Measurements from ENCODE around the gene TEX11.
"Not testable (repeated sequence)": the region's sequence is repeated elsewhere in the genome, so short reads cannot be mapped to it uniquely, and the experiment has no call there.

DNA sequence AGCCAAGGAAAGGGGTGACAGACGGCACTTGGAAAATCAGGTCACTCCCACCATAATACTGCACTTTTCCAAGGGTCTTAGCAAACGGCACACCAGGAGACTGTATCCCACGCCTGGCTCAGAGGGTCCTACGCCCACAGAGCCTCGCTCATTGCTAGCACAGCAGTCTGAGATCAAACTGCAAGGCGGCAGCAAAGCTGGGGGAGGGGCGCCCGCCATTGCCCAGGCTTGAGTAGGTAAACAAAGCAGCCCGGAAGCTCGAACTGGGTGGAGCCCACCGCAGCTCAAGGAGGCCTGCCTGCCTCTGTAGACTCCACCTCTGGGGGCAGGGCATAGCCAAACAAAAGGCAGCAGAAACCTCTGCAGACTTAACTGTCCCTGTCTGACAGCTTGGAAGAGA is 247.4 kb downstream of the TEX11 start:
- TF ChIP-seq EZH2phosphoT487 (IDR thresholded peaks at IDR 0.05; ENCODE audit: borderline replicate concordance) = not testable (repeated sequence)
- TF ChIP-seq, protein P1, sequence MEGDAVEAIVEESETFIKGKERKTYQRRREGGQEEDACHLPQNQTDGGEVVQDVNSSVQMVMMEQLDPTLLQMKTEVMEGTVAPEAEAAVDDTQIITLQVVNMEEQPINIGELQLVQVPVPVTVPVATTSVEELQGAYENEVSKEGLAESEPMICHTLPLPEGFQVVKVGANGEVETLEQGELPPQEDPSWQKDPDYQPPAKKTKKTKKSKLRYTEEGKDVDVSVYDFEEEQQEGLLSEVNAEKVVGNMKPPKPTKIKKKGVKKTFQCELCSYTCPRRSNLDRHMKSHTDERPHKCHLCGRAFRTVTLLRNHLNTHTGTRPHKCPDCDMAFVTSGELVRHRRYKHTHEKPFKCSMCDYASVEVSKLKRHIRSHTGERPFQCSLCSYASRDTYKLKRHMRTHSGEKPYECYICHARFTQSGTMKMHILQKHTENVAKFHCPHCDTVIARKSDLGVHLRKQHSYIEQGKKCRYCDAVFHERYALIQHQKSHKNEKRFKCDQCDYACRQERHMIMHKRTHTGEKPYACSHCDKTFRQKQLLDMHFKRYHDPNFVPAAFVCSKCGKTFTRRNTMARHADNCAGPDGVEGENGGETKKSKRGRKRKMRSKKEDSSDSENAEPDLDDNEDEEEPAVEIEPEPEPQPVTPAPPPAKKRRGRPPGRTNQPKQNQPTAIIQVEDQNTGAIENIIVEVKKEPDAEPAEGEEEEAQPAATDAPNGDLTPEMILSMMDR (conservative IDR thresholded peaks at IDR 0.05; ENCODE audit: low read length) = not testable (repeated sequence)
